B cell (primary cell): Measurements from ENCODE around the gene MAEA. TPM values are rescaled to one million over a fixed set of nuclear protein-coding genes. Genes with fewer than 3 reads are reported as not detected.

Source experiments
- ATAC-seq: fragments of 200-7000 bp; cut with Tn5 transposase; one replicate; pipeline ENCODE4 v1.10.0; 2021; ENCODE audit warnings: low read depth, mild to moderate bottlenecking, moderate number of reproducible peaks, moderate library complexity
- CTCF ChIA-PET: fragments of 350-600 bp; sonication (Branson Sonifier 250); formaldehyde crosslinking; loops from one replicate; lab custom pipeline; 2021; ENCODE audit warnings: antibody characterized with exemption, inconsistent platforms; lab: Charles Lee
- POLR2A ChIA-PET: fragments of 350-600 bp; sonication (Branson Sonifier 250); formaldehyde crosslinking; loops from one replicate; lab custom pipeline; 2021; ENCODE audit warnings: antibody characterized with exemption; lab: Charles Lee
- DNase-seq: peaks from one replicate; pipeline ENCODE4 v3.0.0; 2013
- H2AFZ ChIP-seq: 2 replicates; pipeline ENCODE4 v1.6.1; 2012; ENCODE audit warnings: mild to moderate bottlenecking, low read depth, low read length; ENCODE audit not compliant: insufficient read depth, poor library complexity, severe bottlenecking
- H3K27ac ChIP-seq, 2 donors: 1 replicate in 1 of 2; 2 replicates in 1 of 2; pipeline ENCODE4 v1.5.1; 2012 to 2013; ENCODE audit warnings: low read length in 2 of 2, mild to moderate bottlenecking in 2 of 2, moderate library complexity in 1 of 2
- H3K27me3 ChIP-seq, 4 experiments: fragments of 200-600 bp in 1 of 4; sonication (generic) in 1 of 4; replicated peaks in 1 of 4; 1 replicate in 2 of 4; 2 replicates in 2 of 4; pipeline versions ENCODE4 v1.6.1 to v1.7.0; 2013 to 2016; ENCODE audit warnings: low read length in 3 of 4, mild to moderate bottlenecking in 2 of 4, mixed read lengths in 1 of 4, moderate library complexity in 1 of 4; ENCODE audit not compliant: insufficient read depth in 4 of 4, control insufficient read depth in 3 of 4; ENCODE audit errors: control extremely low read depth in 1 of 4
- H3K36me3 ChIP-seq, 2 experiments: replicated peaks in 1 of 2; 1 replicate in 1 of 2; 2 replicates in 1 of 2; pipeline versions ENCODE4 v1.6.1 to v1.7.1; 2013; ENCODE audit warnings: low read length in 1 of 2; ENCODE audit not compliant: insufficient read depth in 2 of 2, control insufficient read depth in 1 of 2; ENCODE audit errors: control extremely low read depth in 1 of 2, extremely low read depth in 1 of 2
- H3K4me1 ChIP-seq, 2 donors: fragments of 200-600 bp in 1 of 2; sonication (generic) in 1 of 2; 1 replicate in 1 of 2; 2 replicates in 1 of 2; pipeline versions ENCODE4 v1.5.1 to v1.6.1; 2013 to 2017; ENCODE audit warnings: low read length in 2 of 2; ENCODE audit not compliant: control insufficient read depth in 2 of 2, insufficient read depth in 2 of 2
- H3K4me2 ChIP-seq: replicated peaks from 2 replicates; pipeline ENCODE3; 2012; ENCODE audit warnings: mild to moderate bottlenecking, low read depth, low read length; ENCODE audit not compliant: poor library complexity, severe bottlenecking
- H3K4me3 ChIP-seq, 5 experiments: fragments of 200-600 bp in 1 of 5; sonication (generic) in 1 of 5; 1 replicate in 3 of 5; 2 replicates in 2 of 5; pipeline versions ENCODE4 v1.5.1 to v1.7.0; 2011 to 2016; ENCODE audit warnings: low read length in 4 of 5, mild to moderate bottlenecking in 4 of 5, low read depth in 2 of 5, control low read depth in 1 of 5, moderate library complexity in 1 of 5; ENCODE audit not compliant: insufficient read depth in 1 of 5; ENCODE audit errors: control extremely low read depth in 1 of 5, extremely low read depth in 1 of 5
- H3K79me2 ChIP-seq: fragments of 200-600 bp; sonication (generic); one replicate; pipeline ENCODE4 v1.6.0; 2016; ENCODE audit warnings: low read length; ENCODE audit not compliant: control insufficient read depth, insufficient read depth
- H3K9ac ChIP-seq: fragments of 200-600 bp; sonication (generic); 2 replicates; pipeline ENCODE4 v1.6.1; 2017; ENCODE audit warnings: mild to moderate bottlenecking, low read length, moderate library complexity
- H3K9me3 ChIP-seq, 3 donors: one replicate each; pipeline versions ENCODE4 v1.6.1 to v1.7.1; 2013; ENCODE audit warnings: low read length in 2 of 3; ENCODE audit not compliant: control insufficient read depth in 2 of 3, insufficient read depth in 1 of 3; ENCODE audit errors: control extremely low read depth in 1 of 3
- H4K20me1 ChIP-seq: 2 replicates; pipeline ENCODE4 v1.6.0; 2012; ENCODE audit warnings: mild to moderate bottlenecking, low read length; ENCODE audit not compliant: insufficient read depth, control insufficient read depth, poor library complexity, severe bottlenecking
- H3K27ac Mint-ChIP-seq: one replicate; pipeline ENCODE4 v1.8.0; 2021; ENCODE audit warnings: mixed read lengths
- H3K27me3 Mint-ChIP-seq: one replicate; pipeline ENCODE4 v1.8.0; 2021; ENCODE audit warnings: mixed read lengths
- H3K4me1 Mint-ChIP-seq: one replicate; pipeline ENCODE4 v1.8.0; 2021; ENCODE audit warnings: mixed read lengths
- H3K4me3 Mint-ChIP-seq: one replicate; pipeline ENCODE4 v1.8.0; 2021; ENCODE audit warnings: mixed read lengths
- H3K9me3 Mint-ChIP-seq: one replicate; pipeline ENCODE4 v1.8.0; 2022; ENCODE audit warnings: mixed read lengths; ENCODE audit not compliant: insufficient read depth
- CTCF ChIP-seq: fragments of 200-600 bp; IDR thresholded peaks from one replicate; pipeline ENCODE4 v1.8.0; 2022; ENCODE audit warnings: antibody characterized with exemption, mild to moderate bottlenecking
- EZH2 ChIP-seq: IDR thresholded peaks from 2 replicates; pipeline ENCODE4 v1.6.1; 2012; ENCODE audit warnings: borderline replicate concordance, low read depth, mild to moderate bottlenecking, moderate library complexity, low read length; ENCODE audit not compliant: insufficient read depth, poor library complexity, severe bottlenecking
- WGBS: methylation state at CpG from one replicate; pipeline ENCODE4 v1.1.5; 2013; ENCODE audit warnings: missing lambda C conversion rate; ENCODE audit not compliant: insufficient coverage; 5-methylcytosine and 5-hydroxymethylcytosine counted together
- intact Hi-C: fragments of 100-400 bp; cut with micrococcal nuclease; formaldehyde crosslinking; loops from one replicate; pipeline ENCODE4 v1.10.0; 2022
- polyA plus RNA-seq: library from polyadenylated mRNA; depleted of rRNA; stranded (reverse); fragments of >200 nt; gene quantifications from 2 replicates; pipeline ENCODE4 v1.2.3, GENCODE V29; 2012
- total RNA-seq, 2 donors: library from RNA; stranded (reverse); fragments of 120-200 nt in 1 of 2; gene quantifications; 1 replicate in 1 of 2; 2 replicates in 1 of 2; pipeline versions ENCODE4 v1.2.3 to v1.2.4, GENCODE V29; 2013 to 2022

The MAEA gene
- total and polyA plus RNA-seq, 2 donors (not counting 1 experiment from before 2014, with no cell fraction given): 106 to 107 TPM

- no peak overlapping the region for H3K27ac ChIP-seq
- H3K4me2 ChIP-seq: no peak overlapping the region
- TF ChIP-seq EZH2 (no peak), CTCF (no peak)
- ChIA-PET CTCF (no interaction called here), POLR2A (no interaction called here)
- H2AFZ ChIP-seq: no peak overlapping the region
- no peak overlapping the region for H3K4me3 Mint-ChIP-seq
- DNase-seq: no peak
- no peaks in the 10 kb centered on the region for H3K9me3 ChIP-seq
- H3K4me1 ChIP-seq: peaks cover 42 to 49% of the 10 kb centered on the region in 2 donors
- peaks cover 91% of the 10 kb centered on the region for H3K79me2 ChIP-seq
- H3K36me3 ChIP-seq: peaks cover 0 to 17% of the 10 kb centered on the region in 2 experiments
- H3K9me3 Mint-ChIP-seq: no peaks in the 10 kb centered on the region
- H3K27ac Mint-ChIP-seq: no peak overlapping the region
- H4K20me1 ChIP-seq: peaks cover 99% of the 10 kb centered on the region
- ATAC-seq: no peak
- H3K27me3 Mint-ChIP-seq: no peaks in the 10 kb centered on the region
- no peak overlapping the region for H3K4me3 ChIP-seq
- no peak overlapping the region for H3K9ac ChIP-seq
- intact Hi-C loops: no loop called here
- peaks cover 56% of the 10 kb centered on the region for H3K4me1 Mint-ChIP-seq
- WGBS: 93% methylated on average over 28 of the region's 30 CpGs
- no peaks in the 10 kb centered on the region for H3K27me3 ChIP-seq
These were observed 46.9 kb upstream of the MAEA start for GRCh38 chr4:1242506-1243450.
